SH-SY5Y (cell line): ENCODE data around the gene PLAAT2.

Source experiments
- GATA2 ChIP-seq: IDR thresholded peaks from 2 replicates; pipeline ENCODE4 v1.6.1; 2011; ENCODE audit warnings: mild to moderate bottlenecking, low read depth, low read length
- GATA3 ChIP-seq: IDR thresholded peaks from 2 replicates; pipeline ENCODE4 v1.6.1; 2011; ENCODE audit warnings: low read depth, mild to moderate bottlenecking, low read length, moderate library complexity

PLAAT2 gene

DNA sequence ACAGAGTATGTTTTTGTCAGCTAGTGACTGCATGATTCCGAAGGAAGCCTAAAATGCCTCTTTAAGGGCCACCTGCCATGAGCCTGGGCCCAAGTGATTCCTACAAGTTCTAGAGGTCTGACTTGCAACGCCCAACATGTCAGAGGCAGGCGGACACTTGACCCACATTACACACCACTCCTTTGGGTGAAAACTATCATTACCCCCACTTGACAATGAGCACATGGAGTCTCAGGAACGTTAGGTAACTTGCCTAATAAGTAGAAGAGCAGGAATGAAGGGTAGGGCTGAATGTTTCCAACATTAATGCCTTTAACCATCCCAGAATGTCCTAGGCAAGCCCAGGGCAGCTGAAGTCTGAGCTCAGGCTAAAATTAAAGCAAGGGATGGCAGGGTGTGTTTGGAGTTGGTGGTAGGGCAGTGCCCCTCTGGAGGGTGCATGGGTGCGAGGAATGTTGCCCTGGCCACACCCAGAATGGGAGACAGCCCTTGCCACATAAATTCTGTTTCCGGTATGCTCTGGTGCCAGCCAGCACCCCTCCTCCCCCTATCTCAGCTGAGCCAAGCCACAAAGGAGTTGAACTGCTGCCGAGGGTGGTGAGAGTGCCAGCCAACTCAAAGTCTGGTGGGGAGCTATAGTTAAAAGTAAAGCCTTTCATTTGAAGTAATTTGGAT lies 2.5 kb downstream of the PLAAT2 start:
- no peak for TF ChIP-seq GATA3
- no peak for TF ChIP-seq GATA2

- TF ChIP-seq GATA3 (no peak), GATA2 (no peak)
Observed at GRCh38 chr11:63558459-63559157, 4.6 kb downstream of the PLAAT2 start.

DNA sequence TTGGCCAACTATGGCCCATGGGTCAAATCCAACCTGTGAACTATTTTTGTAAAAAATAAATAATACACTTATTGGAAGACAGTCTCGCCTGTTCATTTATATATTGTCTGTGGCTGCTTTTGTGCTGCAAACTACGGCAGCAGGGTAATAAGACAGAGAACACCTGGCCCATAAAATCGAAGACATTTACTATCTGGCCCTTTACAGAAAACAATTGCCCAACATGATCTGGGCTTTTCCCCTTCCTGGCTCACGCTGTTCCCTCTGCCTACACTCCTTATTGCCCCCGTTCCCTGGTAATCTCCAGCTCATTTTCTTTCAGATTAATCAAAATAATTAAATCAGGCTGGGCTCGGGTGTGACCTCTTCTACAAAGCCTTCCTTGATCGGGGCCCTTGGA lies 5.6 kb downstream of the PLAAT2 start:
- no peak for TF ChIP-seq GATA3
- TF ChIP-seq GATA2, result no peak

GRCh38 chr11:63556404-63557013 lies 6.7 kb downstream of the PLAAT2 start:
- TF ChIP-seq GATA3 (no peak), GATA2 (no peak)

- TF ChIP-seq GATA3 (no peak), GATA2 (no peak)
Observed at GRCh38 chr11:63554877-63555223, 8.3 kb downstream of the PLAAT2 start.

- TF ChIP-seq GATA2, result no peak
- no peak for TF ChIP-seq GATA3
Observed at GRCh38 chr11:63553759-63554158, 9.4 kb downstream of the PLAAT2 start.

GRCh38 chr11:63552921-63553320 lies 10.3 kb downstream of the PLAAT2 start:
- TF ChIP-seq GATA3 (no peak), GATA2 (no peak)

DNA sequence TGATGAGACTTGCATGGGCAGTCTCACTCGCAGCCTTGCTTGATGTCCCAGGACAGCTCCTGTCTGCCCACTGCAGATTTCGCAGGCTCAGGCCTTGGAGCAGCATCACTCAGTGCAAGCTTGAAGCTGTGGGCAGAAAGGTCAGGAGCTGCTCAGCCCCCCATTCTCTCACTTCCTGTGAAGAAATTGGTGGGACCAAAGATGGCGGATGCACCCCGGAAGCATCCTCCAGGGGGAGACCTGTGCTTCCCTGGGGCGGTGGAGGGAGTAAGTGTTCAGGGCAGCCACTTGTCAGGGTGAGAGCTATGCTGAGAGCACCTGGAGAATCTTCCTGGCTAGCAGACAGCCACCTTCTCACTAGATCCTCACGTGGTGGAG lies 11.3 kb downstream of the PLAAT2 start:
- TF ChIP-seq GATA3, result no peak
- TF ChIP-seq GATA2, result no peak

DNA sequence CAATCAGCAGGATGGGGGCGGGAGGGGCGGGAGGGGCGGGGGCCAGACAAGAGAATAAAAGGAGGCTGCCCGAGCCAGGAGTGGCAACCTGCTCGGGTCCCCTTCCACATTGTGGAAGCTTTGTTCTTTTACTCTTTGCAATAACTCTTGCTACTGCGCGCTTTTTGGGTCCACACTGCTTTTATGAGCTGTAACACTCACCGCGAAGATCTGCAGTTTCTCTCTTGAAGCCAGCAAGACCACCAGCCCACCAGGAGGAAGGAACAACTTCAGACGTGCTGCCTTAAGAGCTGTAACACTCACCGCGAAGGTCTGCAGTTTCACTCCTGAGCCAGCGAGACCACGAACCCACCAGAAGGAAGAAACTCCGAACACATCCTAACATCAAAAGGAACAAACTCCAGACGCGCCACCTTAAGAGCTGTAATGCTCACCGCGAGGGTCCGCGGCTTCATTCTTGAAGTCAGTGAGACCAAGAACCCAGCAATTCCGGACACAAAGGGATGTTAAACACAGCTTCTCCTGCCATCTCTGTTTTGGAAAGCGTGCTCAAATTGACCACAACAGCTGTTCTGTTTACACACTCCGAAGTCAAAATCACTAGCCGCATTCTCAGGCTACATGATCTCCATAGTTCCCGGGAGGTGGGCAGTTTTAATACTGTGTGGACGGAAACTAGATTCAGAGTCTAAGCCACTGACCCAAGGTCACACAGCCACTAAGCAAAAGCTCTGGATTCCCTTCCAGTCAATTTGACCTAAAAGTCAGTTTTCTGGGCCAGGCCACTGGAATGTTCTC lies 11.9 kb downstream of the PLAAT2 start:
- no peak for TF ChIP-seq GATA3
- no peak for TF ChIP-seq GATA2

DNA sequence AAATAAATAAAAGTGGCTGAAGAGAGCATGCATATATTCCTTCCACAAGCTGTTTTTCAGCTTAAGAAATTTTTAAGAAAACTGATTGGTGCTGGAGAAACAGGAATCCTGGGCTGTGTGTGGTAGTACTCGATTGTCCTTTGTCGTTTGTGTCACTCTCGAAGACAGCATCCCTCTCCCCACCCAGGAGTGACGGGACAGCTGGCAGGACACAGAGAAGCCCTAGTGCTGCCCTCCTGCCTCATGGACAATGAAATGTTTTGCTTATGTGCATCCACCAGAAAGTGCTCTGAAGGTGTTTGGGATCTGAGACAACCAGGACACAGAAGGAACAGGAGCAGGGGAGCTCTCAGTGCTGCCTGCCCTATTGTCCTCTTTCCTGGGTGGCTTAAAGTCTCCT lies 13.8 kb downstream of the PLAAT2 start:
- TF ChIP-seq GATA2 (no peak), GATA3 (no peak)

DNA sequence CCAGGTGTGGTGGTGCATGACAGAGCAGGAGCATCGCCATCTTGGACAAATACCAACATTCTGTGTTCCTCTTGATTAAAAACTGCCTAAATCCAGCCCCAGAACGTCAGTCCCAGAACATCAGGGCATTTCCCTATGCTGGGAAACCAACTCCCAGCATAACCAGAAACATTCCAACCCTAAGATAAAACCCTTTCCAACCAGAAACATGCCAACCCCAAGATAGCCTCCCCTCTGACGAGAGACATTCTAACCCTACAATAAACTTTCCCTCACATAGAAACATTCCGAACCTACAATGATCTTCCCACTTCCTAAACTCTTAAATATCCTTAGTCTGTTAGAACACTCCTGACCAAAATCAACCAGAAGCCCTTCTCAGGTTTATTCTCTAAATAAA lies 15.0 kb downstream of the PLAAT2 start:
- TF ChIP-seq GATA3, result no peak
- no peak for TF ChIP-seq GATA2

DNA sequence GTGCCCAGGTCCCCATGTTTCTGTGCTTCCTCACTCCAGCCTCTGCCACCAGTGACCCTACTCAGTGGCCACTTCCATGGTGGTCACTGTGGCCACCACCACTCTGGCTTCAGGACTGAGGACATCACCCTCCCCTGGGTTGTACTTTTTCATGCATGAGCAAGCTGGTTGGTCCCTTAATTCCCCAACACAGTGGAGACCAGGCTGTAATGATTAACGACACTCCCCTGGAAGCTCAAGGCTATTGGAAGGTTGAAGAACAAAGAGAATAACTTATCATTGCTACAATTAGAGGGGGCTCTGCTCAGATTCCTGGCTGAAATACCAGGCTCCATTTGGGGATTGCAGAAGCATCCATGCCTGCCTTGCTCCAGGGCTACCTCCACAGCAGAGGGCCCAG lies 16.1 kb downstream of the PLAAT2 start:
- TF ChIP-seq GATA3 (no peak), GATA2 (no peak)

DNA sequence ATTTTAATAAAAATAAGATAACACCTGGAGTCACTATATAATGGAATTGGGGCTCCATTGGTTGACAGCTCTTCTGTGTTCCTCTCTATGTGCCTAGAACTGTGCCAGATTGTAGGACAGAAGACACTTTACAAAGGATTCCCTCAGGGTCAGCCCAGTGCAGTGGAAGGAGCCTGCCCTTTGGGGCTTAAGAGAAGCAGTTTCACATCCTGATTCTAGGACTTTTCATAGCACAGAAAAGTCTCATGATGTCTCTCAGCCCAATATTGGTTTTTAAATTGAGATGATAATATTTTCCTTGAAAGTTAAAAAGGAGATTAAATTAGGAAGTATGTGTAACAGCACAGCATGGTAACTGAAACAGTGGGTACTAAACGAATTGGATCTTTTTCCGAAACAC lies 19.5 kb downstream of the PLAAT2 start:
- TF ChIP-seq GATA2 (no peak), GATA3 (no peak)

- TF ChIP-seq GATA3 (no peak), GATA2 (no peak)
Observed at GRCh38 chr11:63537293-63538101, 25.7 kb downstream of the PLAAT2 start.

DNA sequence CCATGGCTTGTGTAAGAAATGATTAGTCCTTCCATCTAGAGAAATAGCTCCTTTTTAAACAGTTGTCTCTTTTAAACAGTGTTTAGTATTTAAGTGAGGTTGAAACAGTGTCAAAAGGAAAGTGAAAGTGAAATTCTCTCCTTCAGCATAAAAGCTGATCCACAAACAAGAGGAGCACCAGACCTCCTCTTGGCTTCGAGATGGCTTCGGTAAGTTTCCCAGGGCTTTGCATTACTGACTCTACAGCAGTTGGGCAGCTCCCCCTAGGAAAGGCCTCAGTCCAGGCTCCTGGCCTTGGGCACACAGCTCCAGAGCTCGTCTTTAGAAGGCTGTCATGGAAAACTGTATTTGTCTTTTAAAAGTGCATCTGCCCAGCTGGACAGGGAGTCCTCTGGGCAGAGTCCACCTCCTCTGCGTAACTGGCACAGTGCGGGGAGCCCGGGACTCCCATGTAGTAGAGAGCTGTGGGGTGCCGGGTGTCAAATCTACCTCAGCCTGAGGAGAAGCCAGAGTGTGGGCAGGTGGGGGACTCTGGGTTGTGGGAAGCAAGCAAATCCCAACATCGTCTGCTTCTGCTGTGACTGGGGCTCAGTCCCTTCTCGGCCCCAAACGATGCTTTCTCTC lies 26.4 kb downstream of the PLAAT2 start, which contains the start of gene PLAAT4:
Gene PLAAT4 (plus strand): TSS at position 140 of the 624 bp plus-strand sequence. CDS start 61 bp downstream, at position 201.
- no peak for TF ChIP-seq GATA2
- no peak for TF ChIP-seq GATA3
